HG02870 (cell line): Measurements from ENCODE around the gene PMS1.
A peak's percentile ranks its signal among the peaks of the same experiment; 100 is the strongest.
"Not testable (repeated sequence)": the region's sequence is repeated elsewhere in the genome, so short reads cannot be mapped to it uniquely, and the experiment has no call there.

Experiments used
- ATAC-seq: cut with Tn5 transposase; IDR thresholded peaks from one replicate; pipeline ENCODE4 v1.9.1; 2021; ENCODE audit warnings: mild to moderate bottlenecking, moderate library complexity; ENCODE audit not compliant: unreplicated experiment

Gene PMS1

DNA sequence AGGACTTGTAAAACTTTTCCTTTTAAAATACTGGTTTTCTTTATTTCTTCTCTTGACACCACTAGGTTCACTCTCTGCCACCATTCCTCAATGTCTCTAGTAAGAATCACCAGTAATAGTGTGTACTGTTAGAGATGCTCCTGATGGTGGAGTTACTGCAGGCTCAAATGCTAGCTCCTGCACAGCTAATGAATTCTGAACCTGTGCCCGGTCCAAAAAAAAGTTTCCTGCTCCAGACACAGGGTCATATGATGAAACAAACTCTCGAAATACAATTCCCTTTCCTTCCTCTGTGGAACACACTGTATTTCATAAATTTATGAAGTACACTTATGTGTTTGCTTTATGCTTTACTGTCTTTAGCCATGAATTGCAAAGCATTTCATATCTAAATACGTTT lies 19.2 kb downstream of the PMS1 start:
- no peak for ATAC-seq

DNA sequence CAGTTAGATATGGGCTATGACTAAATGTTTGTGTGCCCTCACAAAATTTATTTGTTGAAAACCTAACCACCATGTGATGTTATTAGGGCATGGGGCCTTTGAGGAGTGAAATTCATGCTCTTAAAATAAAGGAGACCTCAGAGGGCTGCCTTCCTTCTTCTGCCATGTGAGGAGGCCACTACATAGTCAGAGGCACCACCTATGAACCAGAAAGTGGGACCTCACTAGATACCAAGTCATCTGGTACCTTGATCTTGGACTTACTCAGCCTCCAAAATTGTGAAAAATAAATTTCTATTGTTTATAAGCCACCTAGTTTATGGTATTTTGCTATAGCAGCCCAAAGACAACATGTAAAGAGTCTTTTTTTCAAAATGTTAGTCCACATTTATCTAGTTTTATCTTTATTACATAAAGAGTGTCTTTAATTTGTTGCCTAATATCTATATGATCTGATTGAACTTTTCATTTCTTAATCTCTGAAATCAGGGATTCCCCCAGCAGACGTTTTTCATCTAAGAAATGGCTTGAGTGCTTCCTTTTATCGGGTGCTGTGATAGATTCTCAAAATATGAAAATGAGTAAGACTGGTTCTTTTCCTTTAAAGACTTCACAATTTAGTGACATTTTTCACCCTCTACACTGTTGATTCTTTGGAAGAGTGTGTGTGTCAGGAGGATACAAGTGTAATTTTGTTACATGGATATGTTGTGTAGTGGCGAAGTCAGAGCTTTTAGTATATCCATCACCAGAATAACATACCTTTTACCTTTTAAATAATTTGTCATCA lies 34.2 kb downstream of the PMS1 start:
- ATAC-seq: no peak

- ATAC-seq: no peak
Measured at GRCh38 chr2:189819297-189819704, 35.1 kb downstream of the PMS1 start.

DNA sequence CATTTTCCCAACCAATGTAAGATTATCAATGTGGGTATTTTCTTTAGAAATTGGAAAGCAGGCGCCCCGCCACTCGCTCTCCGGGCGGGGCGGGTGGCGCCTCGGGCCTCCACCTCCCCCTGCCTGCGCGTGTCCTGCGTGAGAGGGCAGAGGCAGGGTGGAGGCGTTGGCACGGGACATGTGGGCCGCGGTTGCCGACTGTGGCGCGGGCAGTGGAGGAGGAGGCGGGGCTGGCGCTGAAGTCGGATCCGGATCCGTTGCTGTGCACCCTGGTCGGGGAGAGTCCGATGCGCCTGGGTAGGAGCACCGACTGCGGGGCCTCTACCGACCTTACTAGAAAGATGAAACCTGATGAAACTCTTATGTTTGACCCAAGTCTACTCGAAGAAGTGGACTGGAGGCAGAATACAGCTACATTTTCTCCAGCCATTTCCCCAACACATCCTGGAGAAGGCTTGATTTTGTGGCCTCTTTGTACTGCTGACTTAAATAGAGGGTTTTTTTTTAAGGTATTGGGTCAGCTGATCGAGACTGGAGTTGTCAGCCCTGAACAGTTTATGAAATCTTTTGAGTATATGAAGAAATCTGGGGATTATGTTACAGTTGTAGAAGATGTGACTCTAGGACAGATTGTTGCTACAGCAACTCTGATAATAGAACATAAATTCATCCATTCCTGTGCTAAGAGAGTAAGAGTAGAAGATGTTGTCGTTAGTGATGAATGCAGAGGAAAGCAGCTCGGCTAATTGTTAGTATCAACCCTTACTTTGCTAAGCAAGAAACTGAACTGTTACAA lies 37.9 kb downstream of the PMS1 start:
- no peak for ATAC-seq

DNA sequence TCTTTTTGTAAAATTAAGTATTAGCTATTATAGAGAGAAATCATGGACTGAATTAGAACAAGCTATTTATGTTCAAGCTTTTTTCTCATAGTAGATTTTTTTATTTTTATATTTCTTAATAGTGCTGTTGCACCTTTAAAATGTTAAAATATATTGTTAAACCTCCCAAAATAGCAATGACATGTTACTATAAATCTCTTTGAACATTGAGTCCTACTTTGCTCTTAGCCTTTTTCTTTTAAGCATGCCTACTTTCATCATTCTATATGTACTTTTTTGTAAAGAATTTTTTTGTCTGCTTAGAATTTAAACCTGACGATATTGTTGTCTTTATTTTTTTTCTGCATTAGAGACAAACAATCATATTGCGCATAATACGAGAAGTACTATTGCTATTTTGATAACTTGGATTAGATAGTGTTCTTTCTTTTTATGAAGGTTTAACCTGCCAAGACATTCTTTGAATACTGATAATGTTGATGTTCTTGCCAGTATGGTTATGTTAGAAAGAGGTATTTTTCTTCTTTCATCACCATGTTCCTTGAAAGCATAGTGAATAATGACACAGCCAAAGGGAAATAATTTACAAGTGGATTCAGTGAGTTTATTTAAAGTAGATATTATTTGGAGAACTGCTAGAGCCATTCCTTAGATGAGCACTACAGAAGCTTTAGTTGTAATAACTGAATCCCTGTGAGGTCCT lies 40.6 kb downstream of the PMS1 start:
- no peak for ATAC-seq

- no peak for ATAC-seq
Measured at GRCh38 chr2:189826039-189826438, 41.8 kb downstream of the PMS1 start.

DNA sequence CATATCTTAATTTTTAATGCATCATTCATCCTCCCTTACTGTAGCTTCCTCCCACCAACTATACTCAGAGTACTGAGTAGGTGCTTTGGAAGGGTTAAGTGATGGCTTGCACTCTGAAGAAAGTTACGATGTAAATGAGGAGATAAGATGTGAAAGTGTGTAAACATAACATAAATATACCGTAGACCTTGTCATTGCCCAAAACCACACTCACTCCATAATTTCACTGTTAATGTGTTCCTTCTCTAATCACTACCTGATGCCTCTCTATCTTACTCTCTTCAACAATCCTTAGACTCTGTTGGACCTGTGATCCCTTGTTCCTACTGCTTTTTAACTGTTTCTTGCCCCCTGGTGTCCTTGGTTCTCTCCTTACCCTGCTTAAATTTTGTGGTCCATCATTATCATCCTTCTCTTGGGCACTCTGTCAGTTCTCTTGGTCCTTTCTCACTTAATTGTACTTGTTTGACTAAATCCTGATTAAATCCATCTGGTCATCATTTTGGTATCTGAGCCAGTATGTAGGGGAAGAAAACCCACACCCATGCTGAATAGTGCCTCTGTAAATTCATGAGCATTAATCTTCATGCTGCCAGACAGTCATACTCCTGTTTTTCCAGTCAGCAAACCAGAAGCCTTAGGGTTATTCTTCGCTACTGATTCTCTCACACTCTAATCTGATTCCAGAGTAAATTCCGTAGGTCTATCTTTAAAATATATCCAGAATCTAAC lies 45.0 kb downstream of the PMS1 start:
- ATAC-seq: no peak

GRCh38 chr2:189830510-189830909 lies 46.3 kb downstream of the PMS1 start:
- ATAC-seq: no peak

DNA sequence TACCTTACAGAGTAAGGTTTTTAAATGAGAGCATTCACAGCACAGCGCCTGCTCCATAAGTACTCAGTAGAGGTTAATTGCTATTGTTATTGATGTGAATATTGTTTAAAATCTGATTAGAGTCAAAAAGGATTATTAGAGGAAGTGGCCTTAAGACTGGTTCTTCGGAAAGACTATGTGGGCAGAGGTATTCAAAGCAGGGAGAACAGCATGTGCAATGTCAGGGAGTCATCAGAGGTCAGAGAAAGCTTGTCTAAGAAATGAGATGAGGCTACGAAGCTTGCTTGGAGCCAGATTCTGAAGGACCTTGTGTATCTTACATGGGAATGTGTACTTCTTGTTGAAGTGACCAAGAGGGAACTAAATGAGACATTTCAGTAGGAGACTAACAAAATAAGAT lies 49.8 kb downstream of the PMS1 start:
- ATAC-seq: peak; percentile 69

DNA sequence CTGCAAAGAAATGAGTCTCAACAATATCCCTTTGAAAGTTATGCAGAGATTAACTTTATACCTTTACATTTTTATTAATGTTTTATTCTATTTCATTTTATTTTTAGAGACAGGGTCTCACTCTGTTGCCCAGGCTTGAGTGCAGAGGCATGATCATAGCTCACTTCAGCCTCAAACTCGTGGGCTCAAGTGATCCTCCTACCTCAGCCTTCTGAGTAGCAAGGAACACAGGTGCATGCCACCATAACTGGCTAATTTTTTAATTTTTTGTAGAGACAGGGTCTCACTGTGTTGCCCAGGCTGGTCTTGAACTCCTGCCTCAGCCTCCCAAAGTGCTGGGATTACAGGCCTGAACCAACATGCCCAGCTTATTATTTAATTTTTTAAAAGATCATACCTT lies 50.4 kb downstream of the PMS1 start:
- ATAC-seq: not testable (repeated sequence)

GRCh38 chr2:189835855-189836558 lies 51.8 kb downstream of the PMS1 start:
- no peak for ATAC-seq

- no peak for ATAC-seq
Measured at GRCh38 chr2:189836644-189837043, 52.4 kb downstream of the PMS1 start.

DNA sequence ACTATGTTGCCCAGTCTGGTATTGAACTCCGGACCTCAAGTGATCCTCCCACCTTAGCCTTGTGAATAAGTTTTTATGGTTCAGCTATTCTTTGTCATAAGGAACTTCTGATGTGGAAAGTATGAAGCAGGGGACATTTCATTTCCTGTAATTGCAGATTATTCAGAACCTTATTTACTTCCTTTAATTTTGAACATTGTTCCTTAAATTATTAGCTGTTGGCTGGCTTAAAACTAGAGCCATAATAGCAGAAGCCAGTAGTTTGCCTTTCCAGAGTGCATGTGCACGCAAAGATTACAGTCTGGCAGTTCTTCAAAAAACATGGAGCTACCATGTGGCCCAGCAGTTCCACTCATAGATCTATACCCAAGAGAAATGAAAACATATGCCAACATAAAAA lies 53.1 kb downstream of the PMS1 start:
- no peak for ATAC-seq

DNA sequence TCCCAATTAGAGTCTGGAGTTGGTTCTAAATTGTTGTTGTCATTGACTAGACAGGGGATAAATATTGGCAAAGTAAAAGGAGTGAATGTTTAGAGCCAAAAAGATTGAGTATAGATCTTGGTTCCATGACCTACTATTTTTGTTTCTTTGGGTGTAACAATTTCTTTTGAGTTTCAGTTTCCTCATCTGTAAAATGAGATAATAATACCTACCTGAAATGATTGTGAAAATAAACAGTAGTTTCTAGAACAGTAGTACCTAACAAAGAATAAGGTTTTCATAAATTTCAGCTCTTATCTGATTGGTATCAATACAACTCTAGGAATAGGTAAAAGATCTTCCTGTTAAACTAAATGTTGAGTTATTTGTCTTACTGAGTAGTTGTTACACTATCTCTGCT lies 56.8 kb downstream of the PMS1 start:
- no peak for ATAC-seq

- no peak for ATAC-seq
Measured at GRCh38 chr2:189848276-189848675, 64.0 kb downstream of the PMS1 start.

DNA sequence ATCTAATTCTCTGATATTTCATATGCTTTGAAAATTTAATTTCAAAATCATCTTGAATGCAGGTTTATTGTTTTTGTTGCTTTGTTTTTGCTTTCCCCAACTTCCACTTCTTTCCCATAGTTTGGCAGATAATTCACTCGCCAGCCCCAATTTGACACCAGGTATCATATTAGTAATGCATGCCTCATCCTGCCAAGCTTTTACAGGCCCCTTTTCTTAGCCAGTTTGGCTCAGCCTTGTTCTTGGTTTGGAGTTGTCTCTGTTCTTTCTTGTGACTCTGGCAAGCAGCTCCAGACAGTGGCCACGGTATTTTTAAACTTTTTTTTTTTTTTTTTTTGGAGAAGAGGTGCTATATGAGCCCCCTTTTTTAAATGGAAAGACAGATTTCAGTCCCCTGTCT lies 65.3 kb downstream of the PMS1 start:
- ATAC-seq: no peak

GRCh38 chr2:189851174-189851826 lies 67.0 kb downstream of the PMS1 start:
- no peak for ATAC-seq

DNA sequence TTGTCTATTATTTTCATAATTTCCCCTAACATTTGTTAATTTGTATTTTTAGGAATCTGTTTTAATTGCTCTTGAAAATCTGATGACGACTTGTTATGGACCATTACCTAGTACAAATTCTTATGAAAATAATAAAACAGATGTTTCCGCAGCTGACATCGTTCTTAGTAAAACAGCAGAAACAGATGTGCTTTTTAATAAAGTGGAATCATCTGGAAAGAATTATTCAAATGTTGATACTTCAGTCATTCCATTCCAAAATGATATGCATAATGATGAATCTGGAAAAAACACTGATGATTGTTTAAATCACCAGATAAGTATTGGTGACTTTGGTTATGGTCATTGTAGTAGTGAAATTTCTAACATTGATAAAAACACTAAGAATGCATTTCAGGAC lies 69.9 kb downstream of the PMS1 start:
- ATAC-seq: no peak

DNA sequence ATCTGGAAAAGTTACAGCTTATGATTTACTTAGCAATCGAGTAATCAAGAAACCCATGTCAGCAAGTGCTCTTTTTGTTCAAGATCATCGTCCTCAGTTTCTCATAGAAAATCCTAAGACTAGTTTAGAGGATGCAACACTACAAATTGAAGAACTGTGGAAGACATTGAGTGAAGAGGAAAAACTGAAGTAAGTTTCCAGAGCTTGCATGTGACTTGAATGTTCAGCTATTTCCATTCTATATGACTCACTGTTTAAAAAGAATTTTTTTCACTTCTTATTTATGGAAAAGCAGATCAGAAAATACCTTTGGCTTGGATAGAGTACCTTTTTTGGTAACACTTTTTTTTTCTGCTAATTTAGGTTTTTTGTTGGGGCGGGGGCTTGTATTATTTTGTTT lies 70.7 kb downstream of the PMS1 start:
- no peak for ATAC-seq

DNA sequence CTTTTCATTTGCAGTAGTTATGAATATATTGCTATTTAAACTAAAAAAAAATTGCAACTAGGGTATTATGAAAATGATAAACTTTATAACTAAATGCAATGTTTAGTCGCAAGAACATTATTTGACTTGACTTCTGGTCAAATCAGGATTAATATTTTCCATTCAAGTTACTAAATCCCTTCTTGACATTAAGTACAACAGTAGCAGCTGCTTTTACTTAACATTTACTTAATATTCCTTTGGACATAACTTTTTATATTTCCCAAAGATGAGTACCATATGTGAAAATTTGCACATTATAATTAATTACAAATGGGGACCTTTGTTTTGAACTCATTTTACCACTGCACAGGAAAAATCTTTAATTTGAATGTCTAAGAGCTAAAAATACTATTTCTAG lies 74.0 kb downstream of the PMS1 start:
- ATAC-seq: no peak
